HG03039 (cell line): ENCODE results near the gene NFYC.

Experiments
- ATAC-seq: cut with Tn5 transposase; IDR thresholded peaks from one replicate; pipeline ENCODE4 v1.9.1; 2021; ENCODE audit warnings: mild to moderate bottlenecking, moderate library complexity; ENCODE audit not compliant: unreplicated experiment

NFYC gene

DNA sequence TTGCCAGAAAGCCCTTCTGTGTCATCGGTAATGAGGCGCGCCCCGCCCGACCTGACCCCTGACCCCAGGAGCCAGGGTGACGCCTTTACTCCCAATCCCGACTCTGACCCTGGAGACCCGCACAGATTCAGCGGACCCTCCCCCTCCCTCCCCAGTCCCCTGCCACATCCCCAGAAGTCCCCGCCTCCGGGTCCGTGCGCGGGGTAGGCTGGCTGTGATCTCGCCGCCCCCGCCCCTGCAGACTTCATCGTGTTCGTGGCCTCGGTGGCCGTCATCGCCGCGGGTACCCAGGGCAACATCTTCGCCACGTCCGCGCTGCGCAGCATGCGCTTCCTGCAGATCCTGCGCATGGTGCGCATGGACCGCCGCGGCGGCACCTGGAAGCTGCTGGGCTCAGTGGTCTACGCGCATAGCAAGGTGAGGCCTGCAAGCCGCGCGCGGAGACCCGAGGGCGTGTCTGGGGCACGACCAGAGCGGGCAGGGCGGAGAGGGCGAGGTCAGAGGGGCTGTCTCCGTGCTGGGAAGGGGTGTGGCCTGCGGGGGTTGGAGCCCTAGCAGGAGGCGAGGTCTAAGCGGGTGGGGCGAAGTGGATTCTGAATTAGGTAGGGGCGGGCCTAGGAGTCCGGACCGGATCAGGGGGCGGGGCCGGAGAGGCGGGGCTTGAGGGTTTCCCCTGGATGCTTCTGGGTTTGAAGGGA is 126.9 kb downstream of the NFYC start:
- ATAC-seq, result peak; percentile 67

DNA sequence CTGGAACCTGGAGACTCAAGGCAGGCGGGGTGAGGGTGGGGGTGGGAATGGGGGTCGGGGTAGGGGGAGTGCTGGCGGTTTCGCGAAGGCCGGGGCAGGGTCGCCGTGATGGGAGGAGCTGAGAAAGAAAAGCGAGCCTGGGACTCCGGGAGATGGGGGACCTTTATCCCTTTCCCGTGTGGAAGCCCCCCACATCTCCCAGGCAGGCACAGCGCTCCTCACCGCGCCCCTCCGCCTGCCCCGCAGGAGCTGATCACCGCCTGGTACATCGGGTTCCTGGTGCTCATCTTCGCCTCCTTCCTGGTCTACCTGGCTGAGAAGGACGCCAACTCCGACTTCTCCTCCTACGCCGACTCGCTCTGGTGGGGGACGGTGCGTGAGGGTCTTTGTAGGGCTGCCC is 127.6 kb downstream of the NFYC start:
- no peak for ATAC-seq

DNA sequence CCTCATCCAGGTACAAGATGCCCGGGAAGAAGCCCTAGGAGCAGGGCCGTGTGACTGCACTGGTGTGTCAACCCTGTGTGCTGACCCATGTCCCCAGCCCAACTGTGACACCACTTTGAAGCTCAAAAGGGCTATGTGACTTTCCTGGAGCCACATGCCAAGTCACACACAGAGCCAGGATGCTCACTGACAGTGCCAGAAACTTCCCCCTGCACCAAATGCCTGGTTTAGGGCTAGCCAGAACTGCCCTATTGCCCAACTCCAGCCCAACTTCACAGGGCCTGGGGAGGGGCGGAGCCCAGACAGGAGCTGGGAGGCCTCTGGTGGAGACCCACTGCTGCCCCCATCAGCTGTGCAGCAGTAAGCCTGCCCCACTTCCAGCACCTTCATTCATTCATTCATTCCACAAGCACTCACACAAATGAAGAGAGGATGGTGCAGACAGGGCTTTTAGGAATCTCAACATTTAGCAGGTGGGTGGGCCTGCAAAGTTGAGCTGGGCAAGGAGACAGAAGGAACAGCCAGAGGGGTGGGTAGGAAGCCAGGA is 128.8 kb downstream of the NFYC start:
- no peak for ATAC-seq
